ENCODE data around the gene SF3B1.
"Not testable (repeated sequence)": the region's sequence is repeated elsewhere in the genome, so short reads cannot be mapped to it uniquely, and the experiment has no call there.

Gene SF3B1

GRCh38 chr2:197435598-197436420, 981 bp upstream of the SF3B1 start:
- DNase-seq: no peak

GRCh38 chr2:197433780-197434438, 919 bp downstream of the SF3B1 start:
- peak; percentile 4 for DNase-seq

- not testable (repeated sequence) for DNase-seq
Measured at GRCh38 chr2:197432527-197432926, 2.3 kb downstream of the SF3B1 start.

GRCh38 chr2:197431858-197432257, 3.0 kb downstream of the SF3B1 start:
- DNase-seq: no peak

GRCh38 chr2:197427986-197428385, 6.8 kb downstream of the SF3B1 start:
- DNase-seq: no peak

GRCh38 chr2:197426723-197427603, 7.9 kb downstream of the SF3B1 start:
- no peak for DNase-seq

GRCh38 chr2:197425550-197425949, 9.3 kb downstream of the SF3B1 start:
- DNase-seq: no peak

GRCh38 chr2:197423307-197423706, 11.5 kb downstream of the SF3B1 start:
- DNase-seq: no peak

GRCh38 chr2:197419438-197419837, 15.4 kb downstream of the SF3B1 start:
- DNase-seq: no peak

GRCh38 chr2:197416268-197416667, 18.6 kb downstream of the SF3B1 start:
- DNase-seq: no peak

- no peak for DNase-seq
Measured at GRCh38 chr2:197414515-197414914, 20.3 kb downstream of the SF3B1 start.

- no peak for DNase-seq
Measured at GRCh38 chr2:197414039-197414438, 20.8 kb downstream of the SF3B1 start.

- DNase-seq: no peak
Measured at GRCh38 chr2:197405582-197405981, 29.2 kb downstream of the SF3B1 start.

GRCh38 chr2:197399887-197400540, 34.8 kb downstream of the SF3B1 start:
- DNase-seq: no peak

GRCh38 chr2:197398913-197399312, 35.9 kb downstream of the SF3B1 start:
- no peak for DNase-seq

- DNase-seq: no peak
Measured at GRCh38 chr2:197391220-197391717, 43.6 kb downstream of the SF3B1 start.

- no peak for DNase-seq
Measured at GRCh38 chr2:197388866-197389587, 45.8 kb downstream of the SF3B1 start.

- DNase-seq: no peak
Measured at GRCh38 chr2:197387179-197387578, 47.6 kb downstream of the SF3B1 start.

- DNase-seq: no peak
Measured at GRCh38 chr2:197386242-197386641, 48.6 kb downstream of the SF3B1 start.

- no peak for DNase-seq
Measured at GRCh38 chr2:197383825-197384224, 51.0 kb downstream of the SF3B1 start.

- no peak for DNase-seq
Measured at GRCh38 chr2:197381641-197382040, 53.2 kb downstream of the SF3B1 start.

- not testable (repeated sequence) for DNase-seq
Measured at GRCh38 chr2:197379918-197380309, 54.9 kb downstream of the SF3B1 start.
